ENCODE results near the gene SUPT20HL2.
"Not testable (repeated sequence)": the region's sequence is repeated elsewhere in the genome, so short reads cannot be mapped to it uniquely, and the experiment has no call there.

The SUPT20HL2 gene
- long read RNA-seq = 0 reads

DNA sequence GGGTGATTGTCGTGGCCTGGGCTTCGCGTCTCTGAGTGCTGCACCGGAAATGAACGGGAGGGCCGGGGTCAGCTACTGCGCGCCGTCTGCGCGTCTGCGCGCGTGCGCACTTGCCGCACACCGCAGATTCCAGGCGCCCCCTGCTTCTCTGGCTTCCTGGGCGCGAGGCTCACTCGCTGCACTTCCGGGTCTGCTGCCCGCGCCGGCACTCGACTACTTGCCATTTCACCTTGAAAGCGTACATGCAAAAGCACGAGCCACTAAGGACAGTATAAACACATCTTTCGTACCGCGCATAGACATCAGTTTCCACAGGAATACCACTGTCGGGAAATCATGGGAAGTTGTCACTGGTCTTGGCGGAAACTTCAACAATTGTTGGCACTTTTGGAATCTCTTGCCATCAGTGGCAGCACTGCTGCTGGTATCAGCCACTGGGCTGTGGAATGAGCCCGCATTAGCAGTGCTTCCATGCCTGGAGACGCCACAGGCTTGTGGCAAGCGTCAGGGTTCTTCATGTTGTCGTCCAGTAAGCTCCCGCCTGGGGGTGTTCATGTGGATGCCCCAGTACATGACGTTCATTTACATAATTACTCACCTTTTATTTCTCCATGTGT is at the start of gene SUPT20HL2:
Gene SUPT20HL2, minus strand, starts transcription at position 51 of the 617 bp plus-strand sequence. CDS start 754 bp downstream, outside the sequence.
- H3K27ac ChIP-seq (replicated peaks) = no peak within 1 kb of the TSS
- no peak for DNase-seq (ENCODE audit: low read depth in 1 of 2, low spot score in 1 of 2)
- TF ChIP-seq, protein P1, sequence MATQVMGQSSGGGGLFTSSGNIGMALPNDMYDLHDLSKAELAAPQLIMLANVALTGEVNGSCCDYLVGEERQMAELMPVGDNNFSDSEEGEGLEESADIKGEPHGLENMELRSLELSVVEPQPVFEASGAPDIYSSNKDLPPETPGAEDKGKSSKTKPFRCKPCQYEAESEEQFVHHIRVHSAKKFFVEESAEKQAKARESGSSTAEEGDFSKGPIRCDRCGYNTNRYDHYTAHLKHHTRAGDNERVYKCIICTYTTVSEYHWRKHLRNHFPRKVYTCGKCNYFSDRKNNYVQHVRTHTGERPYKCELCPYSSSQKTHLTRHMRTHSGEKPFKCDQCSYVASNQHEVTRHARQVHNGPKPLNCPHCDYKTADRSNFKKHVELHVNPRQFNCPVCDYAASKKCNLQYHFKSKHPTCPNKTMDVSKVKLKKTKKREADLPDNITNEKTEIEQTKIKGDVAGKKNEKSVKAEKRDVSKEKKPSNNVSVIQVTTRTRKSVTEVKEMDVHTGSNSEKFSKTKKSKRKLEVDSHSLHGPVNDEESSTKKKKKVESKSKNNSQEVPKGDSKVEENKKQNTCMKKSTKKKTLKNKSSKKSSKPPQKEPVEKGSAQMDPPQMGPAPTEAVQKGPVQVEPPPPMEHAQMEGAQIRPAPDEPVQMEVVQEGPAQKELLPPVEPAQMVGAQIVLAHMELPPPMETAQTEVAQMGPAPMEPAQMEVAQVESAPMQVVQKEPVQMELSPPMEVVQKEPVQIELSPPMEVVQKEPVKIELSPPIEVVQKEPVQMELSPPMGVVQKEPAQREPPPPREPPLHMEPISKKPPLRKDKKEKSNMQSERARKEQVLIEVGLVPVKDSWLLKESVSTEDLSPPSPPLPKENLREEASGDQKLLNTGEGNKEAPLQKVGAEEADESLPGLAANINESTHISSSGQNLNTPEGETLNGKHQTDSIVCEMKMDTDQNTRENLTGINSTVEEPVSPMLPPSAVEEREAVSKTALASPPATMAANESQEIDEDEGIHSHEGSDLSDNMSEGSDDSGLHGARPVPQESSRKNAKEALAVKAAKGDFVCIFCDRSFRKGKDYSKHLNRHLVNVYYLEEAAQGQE (IDR thresholded peaks at IDR 0.05; ENCODE audit: insufficient replicate concordance, low read depth) = no peak
- no peak for TF ChIP-seq SPI1 (IDR thresholded peaks at IDR 0.05; ENCODE audit: borderline replicate concordance, low read depth)
- no peaks in the 10 kb centered on the region for H3K27me3 ChIP-seq (ENCODE audit: insufficient read depth, poor library complexity, severe bottlenecking)
- no peak within 1 kb of the TSS for H3K4me3 ChIP-seq (replicated peaks; ENCODE audit: insufficient read depth, low read length)

DNA sequence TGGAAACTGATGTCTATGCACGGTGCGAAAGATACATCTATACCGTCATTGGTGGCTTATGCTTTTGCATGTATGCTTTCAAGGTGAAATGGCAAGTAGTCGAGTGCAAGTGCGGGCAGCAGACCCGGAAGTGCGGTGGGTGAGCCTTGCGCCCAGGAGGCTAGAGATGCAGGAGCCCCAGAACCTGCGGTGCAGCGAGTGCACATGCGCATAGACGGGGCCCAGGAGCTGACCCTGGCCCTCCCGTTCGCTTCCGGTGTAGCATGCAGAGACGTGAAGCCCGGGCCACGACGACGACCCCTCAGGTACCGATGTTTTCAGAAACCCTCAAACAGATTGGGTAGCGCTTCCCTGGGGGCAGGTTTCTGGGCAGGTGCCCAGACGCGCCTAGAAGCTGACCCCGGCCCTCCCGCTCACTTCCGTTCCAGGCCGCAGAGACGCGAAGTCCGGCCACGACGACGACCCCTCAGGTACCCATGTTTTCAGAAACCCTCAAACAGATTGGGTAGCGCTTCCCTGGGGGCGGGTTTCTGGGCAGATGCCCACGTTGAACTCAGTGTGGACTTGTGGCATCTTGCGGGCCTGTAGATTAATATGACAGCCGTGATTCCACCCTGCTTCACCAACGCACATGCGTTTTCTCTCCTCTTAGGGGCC is 48.3 kb upstream of the SUPT20HL2 start:
- not testable (repeated sequence) for H3K27ac ChIP-seq (replicated peaks); H3K4me3 ChIP-seq (replicated peaks; ENCODE audit: insufficient read depth, low read length); H3K27me3 ChIP-seq (ENCODE audit: insufficient read depth, poor library complexity, severe bottlenecking); DNase-seq (ENCODE audit: low read depth in 1 of 2, low spot score in 1 of 2)

DNA sequence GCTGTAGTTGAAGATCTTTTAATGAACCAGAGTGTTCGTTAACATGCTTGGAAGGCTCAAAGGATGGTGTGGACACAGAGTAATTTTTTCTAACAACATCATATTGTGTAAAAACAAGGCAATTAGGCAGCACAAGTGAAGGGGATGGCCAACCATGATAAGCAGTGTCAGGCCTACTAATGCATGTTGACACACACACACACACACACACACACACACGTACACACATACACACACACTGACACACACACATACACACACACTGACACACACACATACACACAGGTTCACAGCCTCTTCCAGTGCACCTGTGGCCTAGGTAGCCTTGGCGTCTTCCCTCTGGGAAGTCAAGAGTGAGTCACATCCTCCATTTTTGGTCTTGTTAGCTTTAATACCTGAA is 46.4 kb upstream of the SUPT20HL2 start, which contains the start of gene SUPT20HL1:
Gene SUPT20HL1, plus strand, starts transcription at position 368 of the 400 bp plus-strand sequence. CDS start 2,122 bp downstream, outside the sequence.
- H3K27ac ChIP-seq (replicated peaks) = no peak within 1 kb of the TSS
- no peak within 1 kb of the TSS for H3K4me3 ChIP-seq (replicated peaks; ENCODE audit: insufficient read depth, low read length)
- TF ChIP-seq SPI1 (IDR thresholded peaks at IDR 0.05; ENCODE audit: borderline replicate concordance, low read depth) = no peak
- TF ChIP-seq, protein P2, sequence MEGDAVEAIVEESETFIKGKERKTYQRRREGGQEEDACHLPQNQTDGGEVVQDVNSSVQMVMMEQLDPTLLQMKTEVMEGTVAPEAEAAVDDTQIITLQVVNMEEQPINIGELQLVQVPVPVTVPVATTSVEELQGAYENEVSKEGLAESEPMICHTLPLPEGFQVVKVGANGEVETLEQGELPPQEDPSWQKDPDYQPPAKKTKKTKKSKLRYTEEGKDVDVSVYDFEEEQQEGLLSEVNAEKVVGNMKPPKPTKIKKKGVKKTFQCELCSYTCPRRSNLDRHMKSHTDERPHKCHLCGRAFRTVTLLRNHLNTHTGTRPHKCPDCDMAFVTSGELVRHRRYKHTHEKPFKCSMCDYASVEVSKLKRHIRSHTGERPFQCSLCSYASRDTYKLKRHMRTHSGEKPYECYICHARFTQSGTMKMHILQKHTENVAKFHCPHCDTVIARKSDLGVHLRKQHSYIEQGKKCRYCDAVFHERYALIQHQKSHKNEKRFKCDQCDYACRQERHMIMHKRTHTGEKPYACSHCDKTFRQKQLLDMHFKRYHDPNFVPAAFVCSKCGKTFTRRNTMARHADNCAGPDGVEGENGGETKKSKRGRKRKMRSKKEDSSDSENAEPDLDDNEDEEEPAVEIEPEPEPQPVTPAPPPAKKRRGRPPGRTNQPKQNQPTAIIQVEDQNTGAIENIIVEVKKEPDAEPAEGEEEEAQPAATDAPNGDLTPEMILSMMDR (IDR thresholded peaks at IDR 0.05; ENCODE audit: insufficient read depth, low read length) = no peak
- TF ChIP-seq GABPA (IDR thresholded peaks at IDR 0.05; ENCODE audit: low read depth) = no peak
- TF ChIP-seq POLR2AphosphoS5 (IDR thresholded peaks at IDR 0.05; ENCODE audit: low read depth) = no peak
- TF ChIP-seq, protein P1 (IDR thresholded peaks at IDR 0.05; ENCODE audit: insufficient replicate concordance, low read depth) = no peak
- DNase-seq (ENCODE audit: low read depth in 1 of 2, low spot score in 1 of 2) = no peak
- no peaks in the 10 kb centered on the region for H3K27me3 ChIP-seq (ENCODE audit: insufficient read depth, poor library complexity, severe bottlenecking)

DNA sequence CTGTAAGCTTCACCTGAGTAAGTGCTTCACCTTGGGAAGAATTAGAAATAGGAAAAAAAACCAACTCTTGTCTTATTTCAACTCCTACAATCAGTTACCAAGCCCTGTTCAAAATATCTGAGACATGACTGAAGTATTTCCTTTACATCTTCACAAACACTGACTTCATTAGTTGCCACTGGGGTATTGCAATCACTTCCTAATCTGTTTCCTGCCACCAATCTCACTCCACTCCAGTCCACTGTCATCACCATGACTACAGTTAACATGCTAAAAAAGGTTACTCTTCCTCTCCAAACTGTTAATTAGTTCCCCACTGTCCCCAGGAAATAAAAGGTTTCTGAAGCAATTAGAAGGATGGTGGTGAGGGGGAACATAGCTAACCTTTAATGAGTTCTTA is 43.2 kb upstream of the SUPT20HL2 start:
- TF ChIP-seq, protein P2 (IDR thresholded peaks at IDR 0.05; ENCODE audit: insufficient read depth, low read length) = no peak
- TF ChIP-seq, protein P1 (IDR thresholded peaks at IDR 0.05; ENCODE audit: insufficient replicate concordance, low read depth) = no peak
- TF ChIP-seq POLR2AphosphoS5 (IDR thresholded peaks at IDR 0.05; ENCODE audit: low read depth) (no peak), SPI1 (IDR thresholded peaks at IDR 0.05; ENCODE audit: borderline replicate concordance, low read depth) (no peak), GABPA (IDR thresholded peaks at IDR 0.05; ENCODE audit: low read depth) (no peak)
- H3K4me3 ChIP-seq (replicated peaks; ENCODE audit: insufficient read depth, low read length) = no peak overlapping the region
- no peak for DNase-seq (ENCODE audit: low read depth in 1 of 2, low spot score in 1 of 2)
- no peaks in the 10 kb centered on the region for H3K27me3 ChIP-seq (ENCODE audit: insufficient read depth, poor library complexity, severe bottlenecking)
- H3K27ac ChIP-seq (replicated peaks) = no peak overlapping the region
